ENCODE results near the gene ATP1A4.

DNA sequence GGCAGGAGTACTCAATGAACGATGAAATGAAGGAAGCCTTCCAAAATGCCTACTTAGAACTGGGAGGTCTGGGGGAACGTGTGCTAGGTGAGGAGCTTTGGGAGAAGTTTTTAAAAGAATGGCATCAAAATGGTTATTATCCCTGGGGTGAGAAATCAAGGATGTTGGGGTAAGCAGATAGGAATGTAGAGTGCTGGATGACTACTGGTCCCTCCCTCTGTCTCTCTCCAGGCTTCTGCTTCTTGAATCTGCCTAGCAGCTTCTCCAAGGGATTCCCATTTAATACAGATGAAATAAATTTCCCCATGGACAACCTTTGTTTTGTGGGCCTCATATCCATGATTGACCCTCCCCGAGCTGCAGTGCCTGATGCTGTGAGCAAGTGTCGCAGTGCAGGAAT, 20.0 kb downstream of the ATP1A4 start:
- TF ChIP-seq, protein P1, sequence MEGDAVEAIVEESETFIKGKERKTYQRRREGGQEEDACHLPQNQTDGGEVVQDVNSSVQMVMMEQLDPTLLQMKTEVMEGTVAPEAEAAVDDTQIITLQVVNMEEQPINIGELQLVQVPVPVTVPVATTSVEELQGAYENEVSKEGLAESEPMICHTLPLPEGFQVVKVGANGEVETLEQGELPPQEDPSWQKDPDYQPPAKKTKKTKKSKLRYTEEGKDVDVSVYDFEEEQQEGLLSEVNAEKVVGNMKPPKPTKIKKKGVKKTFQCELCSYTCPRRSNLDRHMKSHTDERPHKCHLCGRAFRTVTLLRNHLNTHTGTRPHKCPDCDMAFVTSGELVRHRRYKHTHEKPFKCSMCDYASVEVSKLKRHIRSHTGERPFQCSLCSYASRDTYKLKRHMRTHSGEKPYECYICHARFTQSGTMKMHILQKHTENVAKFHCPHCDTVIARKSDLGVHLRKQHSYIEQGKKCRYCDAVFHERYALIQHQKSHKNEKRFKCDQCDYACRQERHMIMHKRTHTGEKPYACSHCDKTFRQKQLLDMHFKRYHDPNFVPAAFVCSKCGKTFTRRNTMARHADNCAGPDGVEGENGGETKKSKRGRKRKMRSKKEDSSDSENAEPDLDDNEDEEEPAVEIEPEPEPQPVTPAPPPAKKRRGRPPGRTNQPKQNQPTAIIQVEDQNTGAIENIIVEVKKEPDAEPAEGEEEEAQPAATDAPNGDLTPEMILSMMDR (IDR thresholded peaks at IDR 0.05) = no peak
- TF ChIP-seq POLR2A (IDR thresholded peaks at IDR 0.05) = no peak

All from prostate gland (tissue), 2 donors.